ENCODE results near the gene NPHS1. TPM values are rescaled to one million over a fixed set of nuclear protein-coding genes. Genes with fewer than 3 reads are reported as not detected.

The NPHS1 gene
- total and polyA plus RNA-seq, 2 of the 8 experiments (the other 6 are each of a cell fraction or from before 2014, with no cell fraction given), result 1.3 to 1.4 TPM

GRCh38 chr19:35861640-35862160 is 9.4 kb upstream of the NPHS1 start:
- Histone ChIP-seq H3K4me2 (ENCODE audit: insufficient read depth in 1 of 2, low read depth in 2 of 2, low read length in 2 of 2) (peak overlapping the region; percentile 80 to 96), H3K9me3 (ENCODE audit: insufficient read depth in 2 of 2, low read depth in 1 of 2, low read length in 1 of 2) (no peaks in the 10 kb centered on the region), H4K8ac (ENCODE audit: extremely low read depth, insufficient read depth, low read length) (0 out of 2 replicates have a peak overlapping the region, but pooled peaks have one; percentile 80), H2BK15ac (ENCODE audit: low read length) (peak overlapping the region; percentile 96; the same call in 1 of the 2 replicates), H3K9ac (replicated peaks in 1 of 4; ENCODE audit: extremely low read depth in 1 of 4, low read depth in 3 of 4, low read length in 3 of 4) (no peak overlapping the region), H2BK20ac (ENCODE audit: low read length) (no peak overlapping the region), H3K14ac (ENCODE audit: insufficient read length) (no peak overlapping the region), H3K79me2 (ENCODE audit: control insufficient read depth in 1 of 2, insufficient read depth in 2 of 2, low read length in 2 of 2) (no peaks in the 10 kb centered on the region), H2AFZ (ENCODE audit: low read length) (peak overlapping the region; percentile 25; the same call in 1 of the 2 replicates), H2BK5ac (ENCODE audit: low read depth, low read length) (no peak overlapping the region), H3K79me1 (ENCODE audit: low read depth, low read length) (no peaks in the 10 kb centered on the region), H3K56ac (replicated peaks; ENCODE audit: insufficient read length, low read depth, low read length) (no peak overlapping the region), H4K91ac (replicated peaks; ENCODE audit: insufficient read length, low read length) (peak overlapping the region; percentile 83), H3K4me3 (ENCODE audit: extremely low read depth in 1 of 4, insufficient read depth in 2 of 4, low read depth in 3 of 4, low read length in 4 of 4) (peak overlapping the region; percentile 30 to 60 (median 51); a peak in 7 of 8 replicates), H4K20me1 (replicated peaks in 1 of 2; ENCODE audit: control insufficient read depth in 1 of 2, insufficient read depth in 2 of 2, low read length in 2 of 2) (peaks cover 0 to 3% of the 10 kb centered on the region in 2 experiments), H4K5ac (ENCODE audit: insufficient read length, low read depth, low read length) (peak overlapping the region; percentile 47), H3K23me2 (ENCODE audit: low read depth, low read length) (peaks cover 16% of the 10 kb centered on the region), H3K18ac (ENCODE audit: extremely low read depth, low read length) (no peak overlapping the region), H3K4me1 (replicated peaks in 1 of 4; ENCODE audit: control insufficient read depth in 3 of 4, insufficient read depth in 4 of 4, low read length in 3 of 4) (peaks cover 0 to 15% (median 10%) of the 10 kb centered on the region in 4 experiments; a peak in 5 of 7 replicates), H2AK5ac (ENCODE audit: low read depth, low read length) (no peak overlapping the region), H3K4ac (replicated peaks; ENCODE audit: insufficient read length, low read depth, low read length) (peak overlapping the region; percentile 4), H3K23ac (ENCODE audit: insufficient read length) (no peak overlapping the region), H2BK120ac (replicated peaks; ENCODE audit: low read depth, low read length) (no peak overlapping the region), H2BK12ac (ENCODE audit: low read depth, low read length) (no peak overlapping the region), H3K27me3 (replicated peaks in 1 of 4; ENCODE audit: control insufficient read depth in 3 of 4, extremely low read depth in 1 of 4, insufficient read depth in 3 of 4, low read length in 3 of 4) (peaks cover 7 to 58% (median 54%) of the 10 kb centered on the region in 4 experiments), H3K27ac (ENCODE audit: low read depth, low read length) (no peak overlapping the region), H3K36me3 (ENCODE audit: control insufficient read depth in 2 of 4, insufficient read depth in 4 of 4, low read length in 3 of 4) (no peaks in the 10 kb centered on the region)
- 54% methylated on average over 19 of the region's 19 CpGs; no CpG with 5 or more reads in 1 of the 2 experiments for WGBS, 2 experiments (ENCODE audit: extremely low coverage in 1 of 2, insufficient coverage in 1 of 2, insufficient read length in 1 of 2, insufficient replicate concordance in 2 of 2, low coverage in 1 of 2, low lambda C conversion rate in 2 of 2, missing lambda C conversion rate in 1 of 2)
- DNase-seq (ENCODE audit: low read depth in 1 of 2, low spot score in 2 of 2), result no peak
- TF ChIP-seq MAX (IDR thresholded peaks at IDR 0.05) (no peak), CREB1 (IDR thresholded peaks at IDR 0.05) (no peak), SIN3A (conservative IDR thresholded peaks at IDR 0.05 in 1 of 2, IDR thresholded peaks at IDR 0.05 in 1 of 2; ENCODE audit: low read depth in 1 of 2, low read length in 2 of 2) (no peak), EGR1 (IDR thresholded peaks at IDR 0.05; ENCODE audit: borderline replicate concordance, low read depth, low read length) (no peak), ASH2L (IDR thresholded peaks at IDR 0.05; ENCODE audit: low read length) (no peak), SUZ12 (IDR thresholded peaks at IDR 0.05; ENCODE audit: low read length) (no peak), KDM5A (IDR thresholded peaks at IDR 0.05; ENCODE audit: low read length) (no peak)
- ChIA-PET POLR2A (ENCODE audit: partially characterized antibody) (interaction anchor here (0.8 to 1.7 kb wide), 4 partner anchors 8 to 147 kb away, joined by 3 to 20 read pairs (median 4); partner anchors contain the start of genes NPHS1 and SYNE4), CTCF (ENCODE audit: partially characterized antibody) (interaction anchor here (0.6 to 2.9 kb wide), 4 partner anchors 11 to 726 kb away, joined by 3 to 18 read pairs (median 4); no protein-coding TSS in a partner anchor)
- no peak for FAIRE-seq
